ENCODE results near the gene CD200R1.
"Not testable (repeated sequence)": the region's sequence is repeated elsewhere in the genome, so short reads cannot be mapped to it uniquely, and the experiment has no call there.

The CD200R1 gene

GRCh38 chr3:112974178-112974517 is 755 bp downstream of the CD200R1 start:
- DNase-seq (ENCODE audit: low read depth) = no peak

- no peak for DNase-seq (ENCODE audit: low read depth)
These were observed 1.4 kb downstream of the CD200R1 start for GRCh38 chr3:112973325-112974177.

GRCh38 chr3:112972158-112972557 is 2.7 kb downstream of the CD200R1 start:
- no peak for DNase-seq (ENCODE audit: low read depth)

- no peak for DNase-seq (ENCODE audit: low read depth)
These were observed 7.1 kb downstream of the CD200R1 start for GRCh38 chr3:112967828-112968227.

- DNase-seq (ENCODE audit: low read depth) = no peak
These were observed 7.5 kb downstream of the CD200R1 start for GRCh38 chr3:112967425-112967824.

- no peak for DNase-seq (ENCODE audit: low read depth)
These were observed 8.3 kb downstream of the CD200R1 start for GRCh38 chr3:112966633-112967032.

GRCh38 chr3:112965656-112966055 is 9.2 kb downstream of the CD200R1 start:
- DNase-seq (ENCODE audit: low read depth) = no peak

- no peak for DNase-seq (ENCODE audit: low read depth)
These were observed 11.2 kb downstream of the CD200R1 start for GRCh38 chr3:112963683-112964082.

- no peak for DNase-seq (ENCODE audit: low read depth)
These were observed 15.9 kb downstream of the CD200R1 start for GRCh38 chr3:112958811-112959560.

GRCh38 chr3:112956351-112956750 is 18.6 kb downstream of the CD200R1 start:
- DNase-seq (ENCODE audit: low read depth) = no peak

- DNase-seq (ENCODE audit: low read depth) = no peak
These were observed 26.5 kb downstream of the CD200R1 start for GRCh38 chr3:112948346-112948838.

GRCh38 chr3:112931736-112932521 is 43.0 kb downstream of the CD200R1 start:
- no peak for DNase-seq (ENCODE audit: low read depth)

GRCh38 chr3:112930771-112931170 is 44.1 kb downstream of the CD200R1 start:
- no peak for DNase-seq (ENCODE audit: low read depth)

GRCh38 chr3:112925969-112926368 is 48.9 kb downstream of the CD200R1 start:
- DNase-seq (ENCODE audit: low read depth) = no peak

GRCh38 chr3:112925560-112925959 is 49.3 kb downstream of the CD200R1 start:
- no peak for DNase-seq (ENCODE audit: low read depth)

GRCh38 chr3:112919541-112919940 is 55.4 kb downstream of the CD200R1 start:
- DNase-seq (ENCODE audit: low read depth) = not testable (repeated sequence)

GRCh38 chr3:112908252-112908651 is 66.7 kb downstream of the CD200R1 start:
- no peak for DNase-seq (ENCODE audit: low read depth)

GRCh38 chr3:112904786-112905185 is 70.1 kb downstream of the CD200R1 start:
- no peak for DNase-seq (ENCODE audit: low read depth)

- DNase-seq (ENCODE audit: low read depth) = no peak
These were observed 74.8 kb downstream of the CD200R1 start for GRCh38 chr3:112900113-112900512.

- no peak for DNase-seq (ENCODE audit: low read depth)
These were observed 77.1 kb downstream of the CD200R1 start for GRCh38 chr3:112897791-112898190.

GRCh38 chr3:112894258-112894657 is 80.6 kb downstream of the CD200R1 start:
- DNase-seq (ENCODE audit: low read depth) = no peak

GRCh38 chr3:112889357-112889756 is 85.5 kb downstream of the CD200R1 start:
- no peak for DNase-seq (ENCODE audit: low read depth)
